SU-DHL-6 (cell line): Measurements from ENCODE around the gene ZNF823.

Experiments used
- H2AFZ ChIP-seq: fragments of 200-600 bp; sonication (generic); 2 replicates; pipeline ENCODE4 v1.6.1; 2014; ENCODE audit warnings: low read depth, mild to moderate bottlenecking, moderate library complexity, mixed read lengths, antibody characterized with exemption, low read length; ENCODE audit not compliant: severe bottlenecking
- H3F3A ChIP-seq: fragments of 200-600 bp; shearing (Covaris generic); 2 replicates; pipeline ENCODE4 v1.6.0; 2016; ENCODE audit warnings: antibody characterized with exemption, mild to moderate bottlenecking; ENCODE audit not compliant: insufficient read depth
- H3K27ac ChIP-seq: fragments of 200-600 bp; sonication (generic); 2 replicates; pipeline ENCODE4 v1.5.1; 2016; ENCODE audit warnings: low read depth, mild to moderate bottlenecking, low read length, moderate library complexity, mixed read lengths
- H3K27me3 ChIP-seq: fragments of 200-600 bp; sonication (generic), shearing (Covaris generic); 2 replicates; pipeline ENCODE4 v1.6.0; 2014; ENCODE audit warnings: mild to moderate bottlenecking, low read length
- H3K36me3 ChIP-seq: fragments of 200-600 bp; sonication (generic); 2 replicates; pipeline ENCODE4 v1.6.1; 2014; ENCODE audit warnings: mild to moderate bottlenecking, low read length, mixed read lengths
- H3K4me2 ChIP-seq: fragments of 300-600, 200-600 bp; shearing (Covaris generic), sonication (generic); 2 replicates; pipeline ENCODE4 v1.6.0; 2014; ENCODE audit warnings: low read length, low read depth, mild to moderate bottlenecking; ENCODE audit not compliant: poor library complexity, severe bottlenecking
- H3K4me3 ChIP-seq: fragments of 200-600 bp; sonication (generic); 2 replicates; pipeline ENCODE4 v1.5.1; 2014; ENCODE audit warnings: antibody characterized with exemption, low read length, mild to moderate bottlenecking, mixed read lengths; ENCODE audit not compliant: insufficient read depth, poor library complexity, severe bottlenecking
- H3K79me2 ChIP-seq: fragments of 200-600 bp; sonication (generic); 2 replicates; pipeline ENCODE4 v1.6.1; 2014; ENCODE audit warnings: mild to moderate bottlenecking, low read length, moderate library complexity; ENCODE audit not compliant: insufficient read depth
- H3K9ac ChIP-seq: fragments of 200-600 bp; sonication (generic); 2 replicates; pipeline ENCODE4 v1.7.0; 2014; ENCODE audit warnings: mild to moderate bottlenecking, low read length
- H3K9me2 ChIP-seq: fragments of 200-600 bp; sonication (generic); replicated peaks from 2 replicates; pipeline ENCODE4 v1.6.1; 2014; ENCODE audit warnings: low read length; ENCODE audit not compliant: insufficient read depth
- H3K9me3 ChIP-seq: fragments of 200-600 bp; sonication (generic); 2 replicates; pipeline ENCODE4 v1.6.1; 2014; ENCODE audit warnings: low read length, mixed read lengths; ENCODE audit not compliant: insufficient read depth
- H4K20me1 ChIP-seq: fragments of 200-600 bp; sonication (generic); 2 replicates; pipeline ENCODE4 v1.6.1; 2014; ENCODE audit warnings: low read depth, mild to moderate bottlenecking, antibody characterized with exemption, low read length, moderate library complexity, mixed read lengths
- CTCF ChIP-seq: fragments of 200-600 bp; sonication (generic); IDR thresholded peaks from one replicate; pipeline ENCODE4 v1.5.1; 2017; ENCODE audit warnings: antibody characterized with exemption, mild to moderate bottlenecking, low read length, moderate library complexity; ENCODE audit not compliant: insufficient read depth, poor library complexity, severe bottlenecking
- EZH2phosphoT487 ChIP-seq: fragments of 200-600 bp; sonication (generic), shearing (Covaris generic); conservative IDR thresholded peaks from 2 replicates; pipeline ENCODE4 v1.6.1; 2018; ENCODE audit warnings: mild to moderate bottlenecking, antibody characterized with exemption, low read length, moderate library complexity, mixed read lengths

The ZNF823 gene

DNA sequence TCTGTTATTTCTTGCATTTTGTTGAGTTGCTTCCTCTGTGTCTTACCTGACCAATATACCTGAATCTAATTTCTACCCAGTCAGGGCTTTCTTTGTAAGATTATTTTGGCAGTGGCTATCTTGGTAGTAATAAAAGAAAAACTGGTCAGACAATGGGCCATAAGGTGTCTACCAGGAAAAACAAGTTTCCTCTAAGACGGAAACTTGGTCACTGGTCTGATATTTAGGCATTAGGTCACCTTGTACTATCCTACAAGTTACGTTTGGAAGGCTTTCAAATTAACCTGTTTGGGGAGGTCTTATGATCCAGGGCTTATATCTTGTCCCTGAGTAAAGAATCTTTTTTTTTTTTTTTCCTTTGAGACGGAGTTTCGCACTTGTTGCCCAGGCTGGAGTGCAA lies 9.2 kb downstream of the ZNF823 start:
- Histone ChIP-seq H3K79me2 (peaks cover 33% of the 10 kb centered on the region), H3K36me3 (0 out of 2 replicates have a peak, but pooled peaks cover 2% of the 10 kb centered on the region), H3K27me3 (no peaks in the 10 kb centered on the region), H3K9me2 (no peaks in the 10 kb centered on the region), H3F3A (no peaks in the 10 kb centered on the region), H3K9me3 (no peaks in the 10 kb centered on the region), H3K4me3 (no peak overlapping the region), H3K27ac (no peak overlapping the region), H2AFZ (no peak overlapping the region), H3K4me2 (no peak overlapping the region), H4K20me1 (no peaks in the 10 kb centered on the region), H3K9ac (no peak overlapping the region)
- TF ChIP-seq EZH2phosphoT487 (no peak), CTCF (no peak)

- Histone ChIP-seq H3K79me2 (peaks cover 8% of the 10 kb centered on the region), H2AFZ (no peak overlapping the region), H3K27ac (no peak overlapping the region), H3K9ac (no peak overlapping the region), H3K4me2 (no peak overlapping the region), H3K4me3 (no peak overlapping the region), H3K9me3 (peaks cover 13% of the 10 kb centered on the region), H3K36me3 (peaks cover 33% of the 10 kb centered on the region), H3F3A (no peaks in the 10 kb centered on the region), H4K20me1 (no peaks in the 10 kb centered on the region), H3K9me2 (no peaks in the 10 kb centered on the region), H3K27me3 (no peaks in the 10 kb centered on the region)
- no peak for TF ChIP-seq CTCF
- TF ChIP-seq EZH2phosphoT487 = no peak
Observed at GRCh38 chr19:11722414-11722813, 16.3 kb downstream of the ZNF823 start.

GRCh38 chr19:11721681-11722080 lies 17.1 kb downstream of the ZNF823 start:
- no peaks in the 10 kb centered on the region for H3F3A ChIP-seq
- H3K9me2 ChIP-seq = no peaks in the 10 kb centered on the region
- no peak overlapping the region for H3K27ac ChIP-seq
- H3K27me3 ChIP-seq = no peaks in the 10 kb centered on the region
- H3K4me3 ChIP-seq = no peak overlapping the region
- H2AFZ ChIP-seq = no peak overlapping the region
- peaks cover 5% of the 10 kb centered on the region for H3K79me2 ChIP-seq
- H3K9ac ChIP-seq = no peak overlapping the region
- peaks cover 33% of the 10 kb centered on the region for H3K36me3 ChIP-seq
- peaks cover 13% of the 10 kb centered on the region for H3K9me3 ChIP-seq
- no peak for TF ChIP-seq EZH2phosphoT487
- no peak for TF ChIP-seq CTCF
- no peak overlapping the region for H3K4me2 ChIP-seq
- H4K20me1 ChIP-seq = no peaks in the 10 kb centered on the region
